ENCODE results near the gene SH3RF3.

The SH3RF3 gene

DNA sequence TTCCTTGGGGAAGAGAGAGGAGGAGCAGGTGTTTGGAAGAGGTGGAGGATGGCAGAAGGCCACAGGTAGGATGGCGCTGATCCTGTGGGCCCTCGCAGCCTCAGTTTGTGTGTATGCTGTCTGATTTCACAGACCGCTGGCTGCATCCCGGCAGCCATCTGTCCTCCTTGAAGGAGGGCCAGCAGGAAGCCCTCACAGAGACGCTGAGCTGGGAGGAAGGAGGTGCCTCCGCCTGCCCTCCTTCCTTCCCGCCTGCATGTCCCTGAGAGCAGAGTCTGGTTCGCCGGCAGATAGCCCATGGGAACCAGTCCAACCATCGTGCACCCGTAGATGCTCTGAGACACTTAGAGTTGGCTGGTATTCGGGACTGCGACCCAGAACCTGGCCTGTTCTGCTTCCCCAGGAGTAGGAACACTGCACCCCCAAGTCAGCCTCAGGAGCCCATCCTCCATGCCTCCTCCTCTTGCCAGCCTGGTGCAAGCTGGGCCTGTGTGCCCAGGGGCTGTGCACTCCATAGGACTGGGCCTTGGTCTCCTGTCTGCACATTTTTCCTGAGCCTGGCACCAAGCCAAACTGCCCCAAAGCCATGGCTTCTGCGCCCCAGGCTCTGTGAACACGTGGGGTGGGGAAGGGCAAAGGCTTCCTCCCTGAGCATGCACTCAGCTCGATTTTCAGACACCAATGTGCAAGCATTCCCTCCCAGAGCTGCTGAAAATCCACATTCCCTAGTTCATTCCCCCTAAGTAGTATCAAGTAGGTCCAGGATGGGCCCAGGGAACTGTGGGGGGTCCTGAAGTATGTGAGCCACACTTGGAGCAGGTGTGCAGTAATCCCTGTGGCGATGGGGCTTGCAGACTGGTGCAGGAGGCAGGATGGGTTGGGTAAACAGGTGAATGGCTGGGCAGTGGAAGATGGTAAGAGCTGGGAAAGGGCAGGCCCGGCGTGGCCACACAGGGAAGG, 369.2 kb downstream of the SH3RF3 start:
- Histone ChIP-seq H3K4ac (ENCODE audit: low read length) (no peak overlapping the region), H3K4me3 (ENCODE audit: low read length in 2 of 2) (no peak overlapping the region), H3K9me3 (replicated peaks in 1 of 2; ENCODE audit: control insufficient read depth in 2 of 2, insufficient read depth in 1 of 2, low read depth in 1 of 2, low read length in 2 of 2) (no peaks in the 10 kb centered on the region), H3K18ac (ENCODE audit: low read length) (peak overlapping the region; percentile 62), H2BK5ac (ENCODE audit: low read length) (no peak overlapping the region), H4K91ac (ENCODE audit: low read depth, low read length, poor library complexity) (peak overlapping the region; percentile 11), H4K8ac (ENCODE audit: low read depth, low read length) (no peak overlapping the region), H3K27ac (replicated peaks; ENCODE audit: low read length) (no peak overlapping the region), H3K36me3 (replicated peaks in 1 of 2; ENCODE audit: control insufficient read depth in 2 of 2, insufficient read depth in 2 of 2, low read length in 2 of 2) (no peaks in the 10 kb centered on the region), H3K14ac (ENCODE audit: low read length) (peak overlapping the region; percentile 73), H2BK12ac (ENCODE audit: low read length) (no peak overlapping the region), H3K9ac (ENCODE audit: low read depth, low read length, poor library complexity) (no peak overlapping the region), H2BK15ac (ENCODE audit: low read length) (no peak overlapping the region), H3K79me1 (ENCODE audit: low read depth, low read length) (peaks cover 4% of the 10 kb centered on the region), H3K4me1 (ENCODE audit: control insufficient read depth in 2 of 2, insufficient read depth in 1 of 2, low read depth in 1 of 2, low read length in 2 of 2) (peaks cover 0 to 5% of the 10 kb centered on the region in 2 donors), H3K27me3 (ENCODE audit: control insufficient read depth in 3 of 3, insufficient read depth in 3 of 3, low read depth in 1 of 3, low read length in 3 of 3) (no peaks in the 10 kb centered on the region), H2AK5ac (ENCODE audit: low read depth, low read length) (peak overlapping the region; percentile 21), H3K23ac (ENCODE audit: low read depth, low read length, poor library complexity) (no peak overlapping the region), H3K4me2 (ENCODE audit: insufficient read depth, low read length, poor library complexity, severe bottlenecking) (no peak overlapping the region), H2BK120ac (ENCODE audit: low read depth, low read length) (no peak overlapping the region), H2AFZ (ENCODE audit: low read length) (peak overlapping the region; percentile 18)
- DNase-seq (ENCODE audit: low spot score), result no peak
- WGBS, 2 donors (ENCODE audit: extremely low coverage in 2 of 2, insufficient read length in 2 of 2, insufficient replicate concordance in 1 of 2), result no CpG with 5 or more reads among the region's 19 CpGs

DNA sequence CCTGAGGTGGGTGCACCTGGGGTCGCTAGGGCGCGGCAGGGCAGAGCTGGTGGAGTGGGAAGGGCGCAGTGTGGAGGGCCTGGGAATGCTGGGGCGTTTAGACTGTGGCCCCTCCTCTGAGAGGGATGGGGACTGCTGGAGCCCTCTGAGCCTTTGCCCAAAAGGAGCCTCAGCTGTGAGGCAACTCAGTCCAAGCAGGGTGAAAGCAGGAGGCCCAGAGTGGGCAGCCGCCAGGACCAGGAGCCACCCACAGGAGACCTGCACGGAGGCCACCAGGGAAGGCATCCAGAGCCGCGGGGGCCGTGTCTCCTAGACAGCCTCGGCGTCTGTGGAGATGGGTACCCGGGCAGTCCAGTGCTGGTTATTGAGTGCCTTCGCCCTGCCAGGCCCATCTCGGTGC, 369.9 kb downstream of the SH3RF3 start:
- H3K27me3 ChIP-seq (ENCODE audit: control insufficient read depth in 3 of 3, insufficient read depth in 3 of 3, low read depth in 1 of 3, low read length in 3 of 3), result no peaks in the 10 kb centered on the region
- no peak overlapping the region for H3K4me2 ChIP-seq (ENCODE audit: insufficient read depth, low read length, poor library complexity, severe bottlenecking)
- no peak overlapping the region for H4K8ac ChIP-seq (ENCODE audit: low read depth, low read length)
- no peak overlapping the region for H3K27ac ChIP-seq (replicated peaks; ENCODE audit: low read length)
- H2AFZ ChIP-seq (ENCODE audit: low read length), result no peak overlapping the region
- H3K9me3 ChIP-seq (replicated peaks in 1 of 2; ENCODE audit: control insufficient read depth in 2 of 2, insufficient read depth in 1 of 2, low read depth in 1 of 2, low read length in 2 of 2), result no peaks in the 10 kb centered on the region
- WGBS, 2 donors (ENCODE audit: extremely low coverage in 2 of 2, insufficient read length in 2 of 2, insufficient replicate concordance in 1 of 2), result no CpG with 5 or more reads among the region's 15 CpGs
- no peak overlapping the region for H2BK120ac ChIP-seq (ENCODE audit: low read depth, low read length)
- no peak overlapping the region for H2BK15ac ChIP-seq (ENCODE audit: low read length)
- H3K36me3 ChIP-seq (replicated peaks in 1 of 2; ENCODE audit: control insufficient read depth in 2 of 2, insufficient read depth in 2 of 2, low read length in 2 of 2), result no peaks in the 10 kb centered on the region
- H3K14ac ChIP-seq (ENCODE audit: low read length), result no peak overlapping the region
- H4K91ac ChIP-seq (ENCODE audit: low read depth, low read length, poor library complexity), result no peak overlapping the region
- no peak overlapping the region for H3K23ac ChIP-seq (ENCODE audit: low read depth, low read length, poor library complexity)
- H2BK12ac ChIP-seq (ENCODE audit: low read length), result no peak overlapping the region
- no peak overlapping the region for H2AK5ac ChIP-seq (ENCODE audit: low read depth, low read length)
- no peak for DNase-seq (ENCODE audit: low spot score)
- no peaks in the 10 kb centered on the region for H3K79me1 ChIP-seq (ENCODE audit: low read depth, low read length)
- H2BK5ac ChIP-seq (ENCODE audit: low read length), result no peak overlapping the region
- H3K4me1 ChIP-seq (ENCODE audit: control insufficient read depth in 2 of 2, insufficient read depth in 1 of 2, low read depth in 1 of 2, low read length in 2 of 2), result peaks cover 0 to 8% of the 10 kb centered on the region in 2 donors
- no peak overlapping the region for H3K9ac ChIP-seq (ENCODE audit: low read depth, low read length, poor library complexity)
- no peak overlapping the region for H3K4ac ChIP-seq (ENCODE audit: low read length)
- H3K4me3 ChIP-seq (ENCODE audit: low read length in 2 of 2), result no peak overlapping the region
- peak overlapping the region; percentile 9 for H3K18ac ChIP-seq (ENCODE audit: low read length)

DNA sequence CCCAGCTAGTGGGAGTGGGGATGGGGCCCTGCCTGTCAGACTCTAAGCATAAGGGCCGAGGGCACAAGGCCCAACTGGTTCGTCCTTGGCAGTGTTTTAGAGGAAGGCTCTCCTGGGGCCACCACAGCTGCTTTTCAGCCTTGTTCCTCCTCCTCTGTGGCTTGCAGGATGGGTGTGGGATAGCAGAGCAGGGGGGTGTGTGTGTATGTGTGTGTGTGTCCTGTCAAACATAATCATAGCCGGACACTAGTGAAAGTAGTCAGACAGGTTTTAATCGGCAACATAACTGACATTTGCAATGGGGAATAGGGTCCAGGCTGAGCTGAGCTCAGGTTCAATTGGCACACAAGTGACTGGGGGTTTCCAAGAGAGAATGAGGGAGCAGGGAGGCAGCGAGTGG, 370.6 kb downstream of the SH3RF3 start:
- no peak overlapping the region for H3K4ac ChIP-seq (ENCODE audit: low read length)
- no peak overlapping the region for H4K91ac ChIP-seq (ENCODE audit: low read depth, low read length, poor library complexity)
- no peak overlapping the region for H4K8ac ChIP-seq (ENCODE audit: low read depth, low read length)
- H3K27me3 ChIP-seq (ENCODE audit: control insufficient read depth in 3 of 3, insufficient read depth in 3 of 3, low read depth in 1 of 3, low read length in 3 of 3), result no peaks in the 10 kb centered on the region
- H2BK12ac ChIP-seq (ENCODE audit: low read length), result no peak overlapping the region
- no peak overlapping the region for H3K27ac ChIP-seq (replicated peaks; ENCODE audit: low read length)
- H3K4me1 ChIP-seq (ENCODE audit: control insufficient read depth in 2 of 2, insufficient read depth in 1 of 2, low read depth in 1 of 2, low read length in 2 of 2), result peaks cover 0 to 8% of the 10 kb centered on the region in 2 donors
- no peak overlapping the region for H3K23ac ChIP-seq (ENCODE audit: low read depth, low read length, poor library complexity)
- no peaks in the 10 kb centered on the region for H3K79me1 ChIP-seq (ENCODE audit: low read depth, low read length)
- no peak overlapping the region for H3K9ac ChIP-seq (ENCODE audit: low read depth, low read length, poor library complexity)
- H3K14ac ChIP-seq (ENCODE audit: low read length), result no peak overlapping the region
- no peaks in the 10 kb centered on the region for H3K36me3 ChIP-seq (replicated peaks in 1 of 2; ENCODE audit: control insufficient read depth in 2 of 2, insufficient read depth in 2 of 2, low read length in 2 of 2)
- H3K9me3 ChIP-seq (replicated peaks in 1 of 2; ENCODE audit: control insufficient read depth in 2 of 2, insufficient read depth in 1 of 2, low read depth in 1 of 2, low read length in 2 of 2), result no peaks in the 10 kb centered on the region
- DNase-seq (ENCODE audit: low spot score), result no peak
- H2BK5ac ChIP-seq (ENCODE audit: low read length), result no peak overlapping the region
- no peak overlapping the region for H3K4me2 ChIP-seq (ENCODE audit: insufficient read depth, low read length, poor library complexity, severe bottlenecking)
- no peak overlapping the region for H2BK15ac ChIP-seq (ENCODE audit: low read length)
- H3K18ac ChIP-seq (ENCODE audit: low read length), result peak overlapping the region; percentile 9
- no CpG with 5 or more reads among the region's 5 CpGs for WGBS, 2 donors (ENCODE audit: extremely low coverage in 2 of 2, insufficient read length in 2 of 2, insufficient replicate concordance in 1 of 2)
- no peak overlapping the region for H3K4me3 ChIP-seq (ENCODE audit: low read length in 2 of 2)
- H2AFZ ChIP-seq (ENCODE audit: low read length), result no peak overlapping the region
- H2BK120ac ChIP-seq (ENCODE audit: low read depth, low read length), result no peak overlapping the region
- peak overlapping the region; percentile 31 for H2AK5ac ChIP-seq (ENCODE audit: low read depth, low read length)

DNA sequence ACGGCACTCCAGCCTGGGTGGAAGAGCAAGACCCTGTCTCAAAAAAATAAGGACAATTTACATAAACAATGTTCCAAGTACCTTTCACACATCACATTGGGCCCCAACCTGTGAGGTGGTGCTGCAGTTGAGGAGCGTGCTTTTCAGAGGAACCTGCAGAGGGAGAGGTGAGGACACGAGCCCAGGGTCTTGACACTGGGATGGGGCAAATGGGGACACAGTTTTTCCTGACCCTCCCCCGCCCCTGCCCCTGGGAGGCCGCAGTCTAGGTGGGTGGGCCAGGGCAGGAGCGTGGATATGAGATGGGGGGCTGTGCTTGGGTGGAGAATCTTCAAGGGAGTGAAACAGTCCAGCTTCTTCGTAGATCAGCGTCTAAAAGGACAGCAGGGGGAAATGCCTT, 371.9 kb downstream of the SH3RF3 start:
- H3K4me2 ChIP-seq (ENCODE audit: insufficient read depth, low read length, poor library complexity, severe bottlenecking), result no peak overlapping the region

More for the DNA sequence above, 371.9 kb downstream of the SH3RF3 start:
- H3K9ac ChIP-seq (ENCODE audit: low read depth, low read length, poor library complexity), result no peak overlapping the region
- peaks cover 5% of the 10 kb centered on the region in 2 donors for H3K9me3 ChIP-seq (replicated peaks in 1 of 2; ENCODE audit: control insufficient read depth in 2 of 2, insufficient read depth in 1 of 2, low read depth in 1 of 2, low read length in 2 of 2)
- no peak overlapping the region for H3K4ac ChIP-seq (ENCODE audit: low read length)
- no peaks in the 10 kb centered on the region for H3K79me1 ChIP-seq (ENCODE audit: low read depth, low read length)
- no peak overlapping the region for H3K23ac ChIP-seq (ENCODE audit: low read depth, low read length, poor library complexity)
- no peak overlapping the region for H3K14ac ChIP-seq (ENCODE audit: low read length)
- no peak overlapping the region for H2BK5ac ChIP-seq (ENCODE audit: low read length)
- H2BK12ac ChIP-seq (ENCODE audit: low read length), result no peak overlapping the region
- no peak overlapping the region for H2AFZ ChIP-seq (ENCODE audit: low read length)
- H3K27ac ChIP-seq (replicated peaks; ENCODE audit: low read length), result no peak overlapping the region
- H4K91ac ChIP-seq (ENCODE audit: low read depth, low read length, poor library complexity), result no peak overlapping the region
- DNase-seq (ENCODE audit: low spot score), result no peak
- H3K27me3 ChIP-seq (ENCODE audit: control insufficient read depth in 3 of 3, insufficient read depth in 3 of 3, low read depth in 1 of 3, low read length in 3 of 3), result no peaks in the 10 kb centered on the region
- no peak overlapping the region for H2AK5ac ChIP-seq (ENCODE audit: low read depth, low read length)
- WGBS, 2 donors (ENCODE audit: extremely low coverage in 2 of 2, insufficient read length in 2 of 2, insufficient replicate concordance in 1 of 2), result no CpG with 5 or more reads among the region's 8 CpGs
- no peak overlapping the region for H4K8ac ChIP-seq (ENCODE audit: low read depth, low read length)
- H2BK15ac ChIP-seq (ENCODE audit: low read length), result no peak overlapping the region
- no peak overlapping the region for H2BK120ac ChIP-seq (ENCODE audit: low read depth, low read length)
- H3K18ac ChIP-seq (ENCODE audit: low read length), result no peak overlapping the region
- peaks cover 0 to 8% of the 10 kb centered on the region in 2 donors for H3K4me1 ChIP-seq (ENCODE audit: control insufficient read depth in 2 of 2, insufficient read depth in 1 of 2, low read depth in 1 of 2, low read length in 2 of 2)
- H3K4me3 ChIP-seq (ENCODE audit: low read length in 2 of 2), result no peak overlapping the region
- no peaks in the 10 kb centered on the region for H3K36me3 ChIP-seq (replicated peaks in 1 of 2; ENCODE audit: control insufficient read depth in 2 of 2, insufficient read depth in 2 of 2, low read length in 2 of 2)
